ENCODE data around the gene DNAJC8. TPM values are rescaled to one million over a fixed set of nuclear protein-coding genes. Genes with fewer than 3 reads are reported as not detected.

DNAJC8 gene
- total and polyA plus RNA-seq, 10 of the 15 experiments (the other 5 are each of a cell fraction or from before 2014, with no cell fraction given), result 91.2 to 296 (median 152) TPM

DNA sequence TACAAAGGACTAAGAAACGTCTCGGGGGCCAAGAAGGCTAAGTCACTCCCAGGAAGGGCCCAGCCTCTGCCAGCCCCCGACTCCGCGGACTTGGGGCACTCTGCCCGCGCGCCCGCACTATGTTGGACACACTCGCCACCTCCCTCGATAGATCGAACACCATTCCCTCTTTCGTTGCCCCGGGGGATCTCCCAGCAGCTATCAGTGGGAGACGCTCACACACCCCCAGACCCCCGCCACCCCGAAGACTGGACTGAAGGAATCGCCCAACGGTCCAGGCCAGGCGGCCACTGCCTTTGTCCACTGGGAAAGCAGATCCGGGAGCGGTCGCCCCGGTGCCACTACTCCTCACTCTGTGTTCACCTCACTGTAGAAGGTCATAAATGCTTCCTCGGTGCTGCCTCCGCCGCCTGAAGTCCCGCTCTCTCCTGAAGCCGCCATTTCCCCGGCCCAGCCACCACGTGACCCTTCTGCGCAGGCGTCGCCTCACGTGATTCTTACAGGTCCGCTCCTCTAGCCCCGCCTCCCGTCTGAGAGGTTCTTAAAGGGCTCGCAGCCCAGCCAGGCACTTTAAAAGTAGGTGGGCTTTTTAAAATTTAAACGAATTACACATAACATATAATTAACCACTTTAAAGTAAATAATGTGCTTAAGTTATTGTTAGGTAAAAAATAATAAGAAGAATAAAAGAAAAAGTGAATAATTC is at the start of gene DNAJC8 (continued):
- TF ChIP-seq, protein P1, sequence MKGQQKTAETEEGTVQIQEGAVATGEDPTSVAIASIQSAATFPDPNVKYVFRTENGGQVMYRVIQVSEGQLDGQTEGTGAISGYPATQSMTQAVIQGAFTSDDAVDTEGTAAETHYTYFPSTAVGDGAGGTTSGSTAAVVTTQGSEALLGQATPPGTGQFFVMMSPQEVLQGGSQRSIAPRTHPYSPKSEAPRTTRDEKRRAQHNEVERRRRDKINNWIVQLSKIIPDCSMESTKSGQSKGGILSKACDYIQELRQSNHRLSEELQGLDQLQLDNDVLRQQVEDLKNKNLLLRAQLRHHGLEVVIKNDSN (IDR thresholded peaks at IDR 0.05; ENCODE audit: borderline replicate concordance, extremely low read length, insufficient read depth, low read depth, low read length), result peak; percentile 97
- TF ChIP-seq TAF1 (IDR thresholded peaks at IDR 0.05; ENCODE audit: borderline replicate concordance, low read depth, low read length) (peak; percentile 95), POLR2AphosphoS5 (IDR thresholded peaks at IDR 0.05; ENCODE audit: low read length) (peak; percentile 93), PAX5 (IDR thresholded peaks at IDR 0.05; ENCODE audit: borderline replicate concordance, low read depth, low read length) (0 out of 2 replicates have a peak, but pooled peaks have one; percentile 9), SIN3A (IDR thresholded peaks at IDR 0.05; ENCODE audit: low read depth, low read length) (0 out of 2 replicates have a peak, but pooled peaks have one; percentile 38), BACH1 (IDR thresholded peaks at IDR 0.05; ENCODE audit: borderline replicate concordance) (peak; percentile 43; the same call in 1 of the 2 replicates), GATAD2B (conservative IDR thresholded peaks at IDR 0.05; ENCODE audit: low read depth) (0 out of 2 replicates have a peak, but pooled peaks have one; percentile 31), HDGF (IDR thresholded peaks at IDR 0.05) (no peak; the same call in 1 of the 2 replicates), KDM1A (IDR thresholded peaks at IDR 0.05; ENCODE audit: borderline replicate concordance) (no peak), NRF1 (conservative IDR thresholded peaks at IDR 0.05; ENCODE audit: low read depth, low read length) (peak; percentile 51), SIX5 (IDR thresholded peaks at IDR 0.05; ENCODE audit: low read depth, low read length, severe bottlenecking) (peak; percentile 25), SREBF1 (IDR thresholded peaks at IDR 0.05; ENCODE audit: low read length) (peak; percentile 6; the same call in 1 of the 2 replicates), NBN (IDR thresholded peaks at IDR 0.05) (peak; percentile 58; the same call in 1 of the 2 replicates), ETV6 (conservative IDR thresholded peaks at IDR 0.05 in 1 of 2, IDR thresholded peaks at IDR 0.05 in 1 of 2; ENCODE audit: borderline replicate concordance in 1 of 2, low read depth in 1 of 2) (no peak), FOXK2 (IDR thresholded peaks at IDR 0.05) (no peak), NKRF (conservative IDR thresholded peaks at IDR 0.05) (peak; percentile 61; the same call in 1 of the 2 replicates), TCF12 (IDR thresholded peaks at IDR 0.05; ENCODE audit: low read depth, low read length) (0 out of 2 replicates have a peak, but pooled peaks have one; percentile 31), EP300 (IDR thresholded peaks at IDR 0.05; ENCODE audit: borderline replicate concordance in 1 of 2, control insufficient read depth in 1 of 2, low read depth in 2 of 2, low read length in 2 of 2) (0 out of 4 replicates have a peak, but pooled peaks of 1 of the 2 experiments have one; percentile 29)
- TF ChIP-seq, protein P2, sequence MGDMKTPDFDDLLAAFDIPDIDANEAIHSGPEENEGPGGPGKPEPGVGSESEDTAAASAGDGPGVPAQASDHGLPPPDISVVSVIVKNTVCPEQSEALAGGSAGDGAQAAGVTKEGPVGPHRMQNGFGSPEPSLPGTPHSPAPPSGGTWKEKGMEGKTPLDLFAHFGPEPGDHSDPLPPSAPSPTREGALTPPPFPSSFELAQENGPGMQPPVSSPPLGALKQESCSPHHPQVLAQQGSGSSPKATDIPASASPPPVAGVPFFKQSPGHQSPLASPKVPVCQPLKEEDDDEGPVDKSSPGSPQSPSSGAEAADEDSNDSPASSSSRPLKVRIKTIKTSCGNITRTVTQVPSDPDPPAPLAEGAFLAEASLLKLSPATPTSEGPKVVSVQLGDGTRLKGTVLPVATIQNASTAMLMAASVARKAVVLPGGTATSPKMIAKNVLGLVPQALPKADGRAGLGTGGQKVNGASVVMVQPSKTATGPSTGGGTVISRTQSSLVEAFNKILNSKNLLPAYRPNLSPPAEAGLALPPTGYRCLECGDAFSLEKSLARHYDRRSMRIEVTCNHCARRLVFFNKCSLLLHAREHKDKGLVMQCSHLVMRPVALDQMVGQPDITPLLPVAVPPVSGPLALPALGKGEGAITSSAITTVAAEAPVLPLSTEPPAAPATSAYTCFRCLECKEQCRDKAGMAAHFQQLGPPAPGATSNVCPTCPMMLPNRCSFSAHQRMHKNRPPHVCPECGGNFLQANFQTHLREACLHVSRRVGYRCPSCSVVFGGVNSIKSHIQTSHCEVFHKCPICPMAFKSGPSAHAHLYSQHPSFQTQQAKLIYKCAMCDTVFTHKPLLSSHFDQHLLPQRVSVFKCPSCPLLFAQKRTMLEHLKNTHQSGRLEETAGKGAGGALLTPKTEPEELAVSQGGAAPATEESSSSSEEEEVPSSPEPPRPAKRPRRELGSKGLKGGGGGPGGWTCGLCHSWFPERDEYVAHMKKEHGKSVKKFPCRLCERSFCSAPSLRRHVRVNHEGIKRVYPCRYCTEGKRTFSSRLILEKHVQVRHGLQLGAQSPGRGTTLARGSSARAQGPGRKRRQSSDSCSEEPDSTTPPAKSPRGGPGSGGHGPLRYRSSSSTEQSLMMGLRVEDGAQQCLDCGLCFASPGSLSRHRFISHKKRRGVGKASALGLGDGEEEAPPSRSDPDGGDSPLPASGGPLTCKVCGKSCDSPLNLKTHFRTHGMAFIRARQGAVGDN (IDR thresholded peaks at IDR 0.05), result no peak
- TF ChIP-seq, protein P3, sequence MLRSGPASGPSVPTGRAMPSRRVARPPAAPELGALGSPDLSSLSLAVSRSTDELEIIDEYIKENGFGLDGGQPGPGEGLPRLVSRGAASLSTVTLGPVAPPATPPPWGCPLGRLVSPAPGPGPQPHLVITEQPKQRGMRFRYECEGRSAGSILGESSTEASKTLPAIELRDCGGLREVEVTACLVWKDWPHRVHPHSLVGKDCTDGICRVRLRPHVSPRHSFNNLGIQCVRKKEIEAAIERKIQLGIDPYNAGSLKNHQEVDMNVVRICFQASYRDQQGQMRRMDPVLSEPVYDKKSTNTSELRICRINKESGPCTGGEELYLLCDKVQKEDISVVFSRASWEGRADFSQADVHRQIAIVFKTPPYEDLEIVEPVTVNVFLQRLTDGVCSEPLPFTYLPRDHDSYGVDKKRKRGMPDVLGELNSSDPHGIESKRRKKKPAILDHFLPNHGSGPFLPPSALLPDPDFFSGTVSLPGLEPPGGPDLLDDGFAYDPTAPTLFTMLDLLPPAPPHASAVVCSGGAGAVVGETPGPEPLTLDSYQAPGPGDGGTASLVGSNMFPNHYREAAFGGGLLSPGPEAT (IDR thresholded peaks at IDR 0.05; ENCODE audit: low read depth), result peak; percentile 100

All from GM12878 (cell line).